HCT116 (cell line): ENCODE data around the gene PREX1. TPM values are rescaled to one million over a fixed set of nuclear protein-coding genes. Genes with fewer than 3 reads are reported as not detected.

Experiments used
- ATAC-seq: fragments of 200-7000 bp; cut with Tn5 transposase; 2 replicates; pipeline ENCODE4 v1.9.1; 2020; ENCODE audit warnings: mild to moderate bottlenecking, moderate library complexity
- BruUV-seq: library from RNA; stranded (reverse); fragments of 400-500 nt; replicated peaks from 2 replicates; lab custom pipeline; 2021; lab: Mats Ljungman, UMichigan
- CTCF ChIA-PET: fragments of 300-600 bp; sonication (Branson Sonifier 250); formaldehyde crosslinking; loops from one replicate; lab custom pipeline; 2021; ENCODE audit warnings: antibody characterized with exemption; lab: Charles Lee
- POLR2A ChIA-PET: fragments of 300-600, 350-600 bp; sonication (Branson Sonifier 250); formaldehyde crosslinking; loops from one replicate; lab custom pipeline; 2021; ENCODE audit warnings: antibody characterized with exemption; lab: Charles Lee
- RAD21 ChIA-PET, 2 experiments: fragments of 300-600 bp; sonication (Branson Sonifier 250); formaldehyde crosslinking; loops; one replicate each; lab custom pipeline; 2023; ENCODE audit warnings: low total read pairs in 2 of 2; ENCODE audit not compliant: uncharacterized antibody in 2 of 2, unreplicated experiment in 2 of 2, low non-redundant PET in 1 of 2; lab: Charles Lee
- DNase-seq: peaks from one replicate; pipeline ENCODE4 v3.0.0-alpha.2; 2010; ENCODE audit warnings: low read depth, low spot score
- H2AFZ ChIP-seq: fragments of 200-600 bp; shearing (Covaris generic), sonication (generic); 2 replicates; pipeline ENCODE4 v1.6.1; 2017; ENCODE audit warnings: low read depth, mixed run types, mixed read lengths, antibody characterized with exemption, low read length; ENCODE audit not compliant: poor library complexity, severe bottlenecking
- H3K27ac ChIP-seq: 2 replicates; pipeline ENCODE4 v1.5.1; 2012; ENCODE audit warnings: low read depth, low read length
- H3K27me3 ChIP-seq: fragments of 200-600 bp; sonication (generic); 2 replicates; pipeline ENCODE4 v1.6.1; 2016; ENCODE audit warnings: mixed run types, low read length, mixed read lengths; ENCODE audit not compliant: insufficient read depth
- H3K36me3 ChIP-seq, 2 experiments: fragments of 200-500 bp in 1 of 2; fragments of 200-600 bp in 1 of 2; sonication (Bioruptor generic) in 1 of 2; sonication (generic) in 1 of 2; 2 replicates each; pipeline versions ENCODE4 v1.5.1 to v1.6.1; 2014 to 2016; ENCODE audit warnings: low read length in 2 of 2, inconsistent platforms in 1 of 2, mixed read lengths in 1 of 2, mixed run types in 1 of 2; ENCODE audit not compliant: insufficient read depth in 2 of 2, control insufficient read depth in 1 of 2
- H3K4me1 ChIP-seq, 2 experiments: fragments of 200-600 bp in 1 of 2; sonication (generic) in 1 of 2; 2 replicates each; pipeline versions ENCODE4 v1.5.1 to v1.6.1; 2012 to 2017; ENCODE audit warnings: low read length in 2 of 2, inconsistent platforms in 1 of 2, mild to moderate bottlenecking in 1 of 2, mixed read lengths in 1 of 2, mixed run types in 1 of 2, moderate library complexity in 1 of 2; ENCODE audit not compliant: insufficient read depth in 2 of 2, control insufficient read depth in 1 of 2
- H3K4me2 ChIP-seq: fragments of 200-600 bp; sonication (generic); 2 replicates; pipeline ENCODE4 v1.6.1; 2017; ENCODE audit warnings: mixed run types, low read length, mixed read lengths
- H3K4me3 ChIP-seq, 2 experiments: fragments of 200-600 bp in 1 of 2; sonication (generic) in 1 of 2; replicated peaks in 1 of 2; 2 replicates each; pipeline ENCODE4 v1.5.1; 2011 to 2016; ENCODE audit warnings: low read length in 2 of 2, control low read depth in 1 of 2, low read depth in 1 of 2, mild to moderate bottlenecking in 1 of 2, mixed read lengths in 1 of 2, mixed run types in 1 of 2
- H3K79me2 ChIP-seq: fragments of 200-600 bp; sonication (generic); 2 replicates; pipeline ENCODE4 v1.6.1; 2017; ENCODE audit warnings: mild to moderate bottlenecking, mixed run types, low read length, moderate library complexity, mixed read lengths; ENCODE audit not compliant: insufficient read depth
- H3K9ac ChIP-seq: fragments of 200-600 bp; sonication (generic); 2 replicates; pipeline ENCODE4 v1.6.1; 2016; ENCODE audit warnings: low read length, mixed read lengths
- H3K9me2 ChIP-seq: fragments of 200-600 bp; sonication (generic), shearing (Covaris generic); 2 replicates; pipeline ENCODE4 v1.6.1; 2017; ENCODE audit warnings: mixed run types, mild to moderate bottlenecking, moderate library complexity; ENCODE audit not compliant: insufficient read depth
- H3K9me3 ChIP-seq, 2 experiments: fragments of 200-500 bp in 1 of 2; fragments of 200-600 bp in 1 of 2; sonication (Bioruptor generic) in 1 of 2; sonication (generic) in 1 of 2; 2 replicates each; pipeline ENCODE4 v1.6.1; 2014 to 2017; ENCODE audit warnings: low read length in 2 of 2, mixed read lengths in 2 of 2, inconsistent platforms in 1 of 2, low read depth in 1 of 2, mild to moderate bottlenecking in 1 of 2, mixed run types in 1 of 2, moderate library complexity in 1 of 2; ENCODE audit not compliant: control insufficient read depth in 1 of 2, insufficient read depth in 1 of 2
- H4K20me1 ChIP-seq: fragments of 200-600 bp; sonication (generic), shearing (Covaris generic); 2 replicates; pipeline ENCODE4 v1.6.1; 2017; ENCODE audit warnings: mixed run types, mild to moderate bottlenecking, moderate library complexity; ENCODE audit not compliant: insufficient read depth
- JUND ChIP-seq: IDR thresholded peaks from 2 replicates; pipeline ENCODE4 v1.6.1; 2012
- TCF7L2 ChIP-seq: IDR thresholded peaks from 2 replicates; pipeline ENCODE4 v1.7.0; 2011; ENCODE audit warnings: borderline replicate concordance, inconsistent platforms; ENCODE audit not compliant: insufficient read depth, insufficient read length; ENCODE audit errors: extremely low read depth
- ZBTB33 ChIP-seq: IDR thresholded peaks from 2 replicates; pipeline ENCODE4 v1.6.1; 2011; ENCODE audit warnings: mild to moderate bottlenecking, low read length, moderate library complexity; ENCODE audit not compliant: insufficient replicate concordance; ENCODE audit errors: extremely low read depth
- ZFX ChIP-seq: fragments of 450-650 bp; IDR thresholded peaks from 2 replicates; pipeline ENCODE4 v1.6.1; 2017
- intact Hi-C: fragments of 100-400 bp; cut with micrococcal nuclease; formaldehyde crosslinking; loops from 2 replicates; pipeline ENCODE4 v1.10.0; 2022
- total RNA-seq: library from RNA; stranded (reverse); gene quantifications from one replicate; pipeline ENCODE4 v1.2.1, GENCODE V29; 2021; ENCODE audit not compliant: unreplicated experiment
- TF ChIP-seq, protein P1 (sequence below), 3 experiments: fragments of 200-600 bp in 1 of 3; sonication (generic) in 1 of 3; IDR thresholded peaks in 2 of 3; conservative IDR thresholded peaks in 1 of 3; 2 replicates each; pipeline ENCODE4 v1.5.1; 2012 to 2017; ENCODE audit warnings: low read depth in 2 of 3, low read length in 2 of 3, antibody characterized with exemption in 1 of 3, borderline replicate concordance in 1 of 3, control low read depth in 1 of 3, mild to moderate bottlenecking in 1 of 3, mixed read lengths in 1 of 3, mixed run types in 1 of 3, moderate library complexity in 1 of 3; ENCODE audit not compliant: insufficient read depth in 1 of 3

The PREX1 gene
- total RNA-seq, 1 experiment from 2014 or later: 6.1 TPM

DNA sequence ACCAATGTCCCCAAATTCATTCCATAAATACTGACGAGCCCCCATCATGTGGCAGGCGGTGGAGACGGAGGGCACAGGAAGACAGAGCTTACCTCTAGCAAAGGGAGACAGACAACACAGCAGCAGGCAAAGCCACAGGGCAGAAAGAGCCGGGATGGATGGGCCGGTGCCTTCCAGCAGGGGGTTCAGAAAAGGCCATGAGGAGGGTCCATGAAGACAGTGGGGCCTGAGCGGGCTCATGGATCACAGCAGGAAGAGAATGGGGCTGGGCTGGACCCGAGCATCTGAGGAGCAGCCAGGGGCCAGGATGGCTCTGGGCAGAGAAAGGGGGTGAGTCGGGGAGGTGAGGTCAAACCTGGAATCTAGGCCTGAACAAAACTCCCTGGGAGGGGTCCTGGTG lies 42.0 kb downstream of the PREX1 start:
- Histone ChIP-seq H3K79me2 (no peaks in the 10 kb centered on the region), H2AFZ (no peak overlapping the region), H3K36me3 (no peaks in the 10 kb centered on the region), H3K4me2 (no peak overlapping the region), H3K9me2 (no peaks in the 10 kb centered on the region), H4K20me1 (no peaks in the 10 kb centered on the region), H3K9ac (no peak overlapping the region), H3K4me1 (no peaks in the 10 kb centered on the region; a peak in 1 of 4 replicates), H3K27ac (no peak overlapping the region), H3K27me3 (no peaks in the 10 kb centered on the region), H3K4me3 (no peak overlapping the region), H3K9me3 (no peaks in the 10 kb centered on the region)
- CTCF ChIA-PET: no interaction called here
- POLR2A ChIA-PET: no interaction called here
- RAD21 ChIA-PET: no interaction called here
- TF ChIP-seq ZFX: no peak
- no peak for TF ChIP-seq ZBTB33
- TF ChIP-seq TCF7L2: no peak
- TF ChIP-seq, protein P1, sequence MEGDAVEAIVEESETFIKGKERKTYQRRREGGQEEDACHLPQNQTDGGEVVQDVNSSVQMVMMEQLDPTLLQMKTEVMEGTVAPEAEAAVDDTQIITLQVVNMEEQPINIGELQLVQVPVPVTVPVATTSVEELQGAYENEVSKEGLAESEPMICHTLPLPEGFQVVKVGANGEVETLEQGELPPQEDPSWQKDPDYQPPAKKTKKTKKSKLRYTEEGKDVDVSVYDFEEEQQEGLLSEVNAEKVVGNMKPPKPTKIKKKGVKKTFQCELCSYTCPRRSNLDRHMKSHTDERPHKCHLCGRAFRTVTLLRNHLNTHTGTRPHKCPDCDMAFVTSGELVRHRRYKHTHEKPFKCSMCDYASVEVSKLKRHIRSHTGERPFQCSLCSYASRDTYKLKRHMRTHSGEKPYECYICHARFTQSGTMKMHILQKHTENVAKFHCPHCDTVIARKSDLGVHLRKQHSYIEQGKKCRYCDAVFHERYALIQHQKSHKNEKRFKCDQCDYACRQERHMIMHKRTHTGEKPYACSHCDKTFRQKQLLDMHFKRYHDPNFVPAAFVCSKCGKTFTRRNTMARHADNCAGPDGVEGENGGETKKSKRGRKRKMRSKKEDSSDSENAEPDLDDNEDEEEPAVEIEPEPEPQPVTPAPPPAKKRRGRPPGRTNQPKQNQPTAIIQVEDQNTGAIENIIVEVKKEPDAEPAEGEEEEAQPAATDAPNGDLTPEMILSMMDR (IDR thresholded peaks at IDR 0.05 in 2 of 3, conservative IDR thresholded peaks at IDR 0.05 in 1 of 3; ENCODE audit: borderline replicate concordance in 1 of 3, insufficient read depth in 1 of 3, low read depth in 2 of 3, low read length in 2 of 3): no peak
- no peak for TF ChIP-seq JUND
- no peak for DNase-seq
- intact Hi-C loops: no loop called here
- BruUV-seq: no TSS peak
- ATAC-seq: no peak
